ENCODE measurements around the gene SLC24A3. TPM values are rescaled to one million over a fixed set of nuclear protein-coding genes. Genes with fewer than 3 reads are reported as not detected.

The SLC24A3 gene
- total and polyA plus RNA-seq, 2 experiments from 2014 or later = 0.81 to 2.5 TPM

DNA sequence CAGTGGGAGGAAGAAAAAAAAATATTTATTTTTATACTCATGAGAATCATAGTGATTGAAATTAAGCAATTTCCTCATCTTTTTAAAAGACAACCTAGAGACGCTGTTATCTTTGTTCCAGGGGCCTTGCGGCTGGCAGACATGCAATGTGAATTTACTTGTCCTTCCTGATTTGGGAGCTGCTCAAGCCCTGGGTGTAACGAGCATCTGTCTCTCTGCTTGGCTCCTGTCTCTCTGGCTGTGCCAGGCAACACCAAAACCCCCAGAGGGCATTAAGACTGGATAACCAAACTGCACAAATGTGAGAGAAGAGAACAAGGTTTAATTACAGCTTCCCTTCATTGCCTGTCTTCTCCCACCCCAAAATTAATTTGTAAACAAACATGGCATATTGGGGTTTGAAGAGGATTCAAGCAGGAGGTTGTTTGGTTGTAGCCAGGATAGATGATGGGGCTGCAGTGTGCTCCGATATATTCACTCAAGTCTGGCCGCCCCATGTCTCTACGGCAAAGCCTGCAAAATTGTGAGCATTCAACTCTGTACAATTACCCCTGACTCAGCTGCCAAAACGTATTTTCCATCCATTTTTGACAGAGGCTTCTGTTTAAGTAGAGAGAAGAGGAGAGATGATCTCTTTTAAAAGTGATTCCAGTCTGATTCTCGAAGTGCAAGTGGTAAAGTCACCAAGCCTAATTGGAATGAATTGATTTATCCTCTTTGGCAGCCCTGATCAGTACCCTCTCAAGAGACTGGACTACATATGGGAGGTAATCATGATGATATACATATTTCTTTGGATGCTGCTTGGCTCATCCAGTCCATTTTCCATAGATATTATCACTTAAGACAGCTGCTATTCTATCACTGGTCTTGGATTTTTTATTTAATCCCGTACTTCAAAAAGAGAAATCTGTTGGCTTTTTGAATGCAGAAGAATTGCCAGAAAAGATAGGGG is 170.2 kb downstream of the SLC24A3 start:
- H3F3A ChIP-seq (replicated peaks; ENCODE audit: low read depth) = no peaks in the 10 kb centered on the region
- H3K27me3 ChIP-seq (ENCODE audit: insufficient read depth) = no peaks in the 10 kb centered on the region
- no peak for ATAC-seq
- H3K27ac ChIP-seq (ENCODE audit: low read depth) = no peak overlapping the region
- no peaks in the 10 kb centered on the region for H3K36me3 ChIP-seq (ENCODE audit: insufficient read depth)
- H3K9me2 ChIP-seq (ENCODE audit: insufficient read depth) = no peaks in the 10 kb centered on the region
- TF ChIP-seq NANOG (IDR thresholded peaks at IDR 0.05; ENCODE audit: borderline replicate concordance) = no peak
- TF ChIP-seq CREB1 (CRISPR knock-in tag; IDR thresholded peaks at IDR 0.05; ENCODE audit: low read depth) = no peak
- TF ChIP-seq JUNB (IDR thresholded peaks at IDR 0.05; ENCODE audit: unreplicated experiment) = no peak
- TF ChIP-seq CTCF (conservative IDR thresholded peaks at IDR 0.05; ENCODE audit: low read depth in 2 of 2) = no peak
- no peak for TF ChIP-seq EZH2phosphoT487 (IDR thresholded peaks at IDR 0.05; ENCODE audit: unreplicated experiment)
- no peak for TF ChIP-seq ZNF114 (CRISPR knock-in tag; IDR thresholded peaks at IDR 0.05)
- no peak for TF ChIP-seq ZNF331 (CRISPR knock-in tag; IDR thresholded peaks at IDR 0.05; ENCODE audit: low read depth)
- TF ChIP-seq ZNF462 (CRISPR knock-in tag; IDR thresholded peaks at IDR 0.05) = no peak
- TF ChIP-seq, protein P1, sequence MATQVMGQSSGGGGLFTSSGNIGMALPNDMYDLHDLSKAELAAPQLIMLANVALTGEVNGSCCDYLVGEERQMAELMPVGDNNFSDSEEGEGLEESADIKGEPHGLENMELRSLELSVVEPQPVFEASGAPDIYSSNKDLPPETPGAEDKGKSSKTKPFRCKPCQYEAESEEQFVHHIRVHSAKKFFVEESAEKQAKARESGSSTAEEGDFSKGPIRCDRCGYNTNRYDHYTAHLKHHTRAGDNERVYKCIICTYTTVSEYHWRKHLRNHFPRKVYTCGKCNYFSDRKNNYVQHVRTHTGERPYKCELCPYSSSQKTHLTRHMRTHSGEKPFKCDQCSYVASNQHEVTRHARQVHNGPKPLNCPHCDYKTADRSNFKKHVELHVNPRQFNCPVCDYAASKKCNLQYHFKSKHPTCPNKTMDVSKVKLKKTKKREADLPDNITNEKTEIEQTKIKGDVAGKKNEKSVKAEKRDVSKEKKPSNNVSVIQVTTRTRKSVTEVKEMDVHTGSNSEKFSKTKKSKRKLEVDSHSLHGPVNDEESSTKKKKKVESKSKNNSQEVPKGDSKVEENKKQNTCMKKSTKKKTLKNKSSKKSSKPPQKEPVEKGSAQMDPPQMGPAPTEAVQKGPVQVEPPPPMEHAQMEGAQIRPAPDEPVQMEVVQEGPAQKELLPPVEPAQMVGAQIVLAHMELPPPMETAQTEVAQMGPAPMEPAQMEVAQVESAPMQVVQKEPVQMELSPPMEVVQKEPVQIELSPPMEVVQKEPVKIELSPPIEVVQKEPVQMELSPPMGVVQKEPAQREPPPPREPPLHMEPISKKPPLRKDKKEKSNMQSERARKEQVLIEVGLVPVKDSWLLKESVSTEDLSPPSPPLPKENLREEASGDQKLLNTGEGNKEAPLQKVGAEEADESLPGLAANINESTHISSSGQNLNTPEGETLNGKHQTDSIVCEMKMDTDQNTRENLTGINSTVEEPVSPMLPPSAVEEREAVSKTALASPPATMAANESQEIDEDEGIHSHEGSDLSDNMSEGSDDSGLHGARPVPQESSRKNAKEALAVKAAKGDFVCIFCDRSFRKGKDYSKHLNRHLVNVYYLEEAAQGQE (IDR thresholded peaks at IDR 0.05; ENCODE audit: unreplicated experiment) = no peak
- no peak for TF ChIP-seq EZH2 (IDR thresholded peaks at IDR 0.05; ENCODE audit: low read depth, unreplicated experiment)
- TF ChIP-seq ETS1 (IDR thresholded peaks at IDR 0.05) = no peak
- TF ChIP-seq STAT1 (IDR thresholded peaks at IDR 0.05; ENCODE audit: unreplicated experiment) = no peak
- no peak for TF ChIP-seq POLR2AphosphoS5 (IDR thresholded peaks at IDR 0.05; ENCODE audit: low read depth)
- H3K4me3 Mint-ChIP-seq = no peak overlapping the region
- peaks cover 15% of the 10 kb centered on the region for H3K4me1 Mint-ChIP-seq
- no peaks in the 10 kb centered on the region for H3K9me3 Mint-ChIP-seq
- no peak overlapping the region for H3K4me3 ChIP-seq
- H4K20me1 ChIP-seq (replicated peaks; ENCODE audit: insufficient read depth) = peaks cover 5% of the 10 kb centered on the region; the same call in 1 of the 2 replicates
- no peak overlapping the region for H3K27ac Mint-ChIP-seq
- H3K36me3 Mint-ChIP-seq (ENCODE audit: low read depth) = no peaks in the 10 kb centered on the region
- H3K4me1 ChIP-seq (ENCODE audit: insufficient read depth) = no peaks in the 10 kb centered on the region
- no peak for DNase-seq (ENCODE audit: low spot score)
- no peaks in the 10 kb centered on the region for H3K79me2 ChIP-seq (replicated peaks; ENCODE audit: insufficient read depth)
- no peak overlapping the region for H3K4me2 ChIP-seq
- peaks cover 5% of the 10 kb centered on the region for H3K27me3 Mint-ChIP-seq (ENCODE audit: insufficient read depth, low read depth, poor library complexity)
- no peak overlapping the region for H2AFZ ChIP-seq
